GM06990 (cell line): ENCODE data around the gene CCSAP.

ENCODE experiments used
- DNase-seq: peaks from one replicate; pipeline ENCODE4 v3.0.0-alpha.2; 2011; ENCODE audit not compliant: insufficient read length; ENCODE audit errors: extremely low read depth
- H3K27me3 ChIP-seq: replicated peaks from 2 replicates; pipeline ENCODE4 v1.6.0; 2011; ENCODE audit warnings: low read length; ENCODE audit not compliant: control insufficient read depth, insufficient read depth
- H3K36me3 ChIP-seq: 2 replicates; pipeline ENCODE4 v1.5.1; 2011; ENCODE audit warnings: low read length; ENCODE audit not compliant: control insufficient read depth, insufficient read depth
- H3K4me3 ChIP-seq: replicated peaks from 2 replicates; pipeline ENCODE4 v1.5.1; 2011; ENCODE audit warnings: low read depth, mild to moderate bottlenecking, control low read depth, low read length
- CTCF ChIP-seq: IDR thresholded peaks from 2 replicates; pipeline ENCODE4 v1.5.1; 2011; ENCODE audit warnings: low read length, control low read depth, mild to moderate bottlenecking, inconsistent platforms; ENCODE audit not compliant: insufficient read depth, poor library complexity, severe bottlenecking

Gene CCSAP

DNA sequence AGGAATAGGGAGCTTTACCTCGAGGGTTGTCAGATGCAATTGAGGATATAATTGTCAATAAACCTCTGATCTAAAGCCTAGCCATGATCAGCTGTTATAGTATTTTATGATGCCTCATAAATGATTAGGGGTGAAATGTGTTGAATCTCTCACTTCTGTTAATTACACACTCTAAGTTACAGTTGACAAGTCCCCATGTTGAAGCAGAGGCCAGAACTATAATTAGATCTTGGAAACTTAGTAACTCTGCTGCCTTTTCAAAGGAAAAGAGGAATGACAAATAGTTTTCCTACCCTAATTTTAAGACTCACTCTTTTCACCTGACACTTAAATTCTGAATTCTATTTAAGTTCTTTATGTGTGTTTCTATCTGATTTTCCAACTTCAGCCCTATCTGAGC, 33.8 kb downstream of the CCSAP start:
- Histone ChIP-seq H3K36me3 (peaks cover 4% of the 10 kb centered on the region), H3K27me3 (no peaks in the 10 kb centered on the region), H3K4me3 (no peak overlapping the region)
- TF ChIP-seq CTCF: no peak
- no peak for DNase-seq

- Histone ChIP-seq H3K27me3 (no peaks in the 10 kb centered on the region), H3K36me3 (peaks cover 4% of the 10 kb centered on the region), H3K4me3 (no peak overlapping the region)
- no peak for DNase-seq
- TF ChIP-seq CTCF: no peak
Observed at GRCh38 chr1:229305392-229305791, 37.5 kb downstream of the CCSAP start.

GRCh38 chr1:229303855-229304254, 39.0 kb downstream of the CCSAP start:
- TF ChIP-seq CTCF: no peak
- Histone ChIP-seq H3K4me3 (no peak overlapping the region), H3K36me3 (peaks cover 6% of the 10 kb centered on the region), H3K27me3 (no peaks in the 10 kb centered on the region)
- no peak for DNase-seq

- TF ChIP-seq CTCF: no peak
- Histone ChIP-seq H3K27me3 (no peaks in the 10 kb centered on the region), H3K36me3 (peaks cover 3% of the 10 kb centered on the region), H3K4me3 (no peak overlapping the region)
- no peak for DNase-seq
Observed at GRCh38 chr1:229302740-229303139, 40.1 kb downstream of the CCSAP start.

- no peak for TF ChIP-seq CTCF
- no peak for DNase-seq
- H3K27me3 ChIP-seq: no peaks in the 10 kb centered on the region
- no peak overlapping the region for H3K4me3 ChIP-seq
- H3K36me3 ChIP-seq: peaks cover 5% of the 10 kb centered on the region
Observed at GRCh38 chr1:229300099-229300757, 42.6 kb downstream of the CCSAP start.
